Trophoblast cell (in vitro differentiated cells and primary cell): Measurements from ENCODE around the gene ABCG1.

Experiments used
- DNase-seq, 2 donors: peaks; one replicate each; pipeline ENCODE4 v3.0.0-alpha.2; 2016
- H2AFZ ChIP-seq: 2 replicates; pipeline ENCODE4 v1.6.1; 2013; ENCODE audit warnings: low read length, moderate library complexity, mild to moderate bottlenecking; ENCODE audit not compliant: insufficient read depth, poor library complexity
- H2AK5ac ChIP-seq: 2 replicates; pipeline ENCODE4 v1.6.1; 2013; ENCODE audit warnings: mild to moderate bottlenecking, low read length
- H2BK120ac ChIP-seq: 2 replicates; pipeline ENCODE4 v1.6.1; 2013; ENCODE audit warnings: low read length, mild to moderate bottlenecking, moderate library complexity; ENCODE audit not compliant: insufficient read depth, poor library complexity
- H2BK12ac ChIP-seq: 2 replicates; pipeline ENCODE4 v1.6.1; 2013; ENCODE audit warnings: mild to moderate bottlenecking, low read length, moderate library complexity
- H2BK5ac ChIP-seq: 2 replicates; pipeline ENCODE4 v1.6.1; 2013; ENCODE audit warnings: low read length, low read depth, moderate library complexity, mild to moderate bottlenecking; ENCODE audit not compliant: poor library complexity
- H3K14ac ChIP-seq: 2 replicates; pipeline ENCODE4 v1.6.1; 2013; ENCODE audit warnings: mild to moderate bottlenecking, low read length
- H3K18ac ChIP-seq: 2 replicates; pipeline ENCODE4 v1.6.1; 2013; ENCODE audit warnings: mild to moderate bottlenecking, low read length
- H3K23ac ChIP-seq: 2 replicates; pipeline ENCODE4 v1.6.1; 2013; ENCODE audit warnings: low read length
- H3K27ac ChIP-seq: 2 replicates; pipeline ENCODE4 v1.5.1; 2013; ENCODE audit warnings: low read depth, mild to moderate bottlenecking, inconsistent platforms, low read length, moderate library complexity
- H3K27me3 ChIP-seq: 2 replicates; pipeline ENCODE4 v1.6.1; 2013; ENCODE audit warnings: inconsistent platforms, mild to moderate bottlenecking, low read length, moderate library complexity; ENCODE audit not compliant: insufficient read depth
- H3K36me3 ChIP-seq, 2 experiments: 1 replicate in 1 of 2; 2 replicates in 1 of 2; pipeline ENCODE4 v1.6.1; 2013; ENCODE audit warnings: low read length in 2 of 2, mild to moderate bottlenecking in 2 of 2, moderate library complexity in 1 of 2; ENCODE audit not compliant: insufficient read depth in 2 of 2, control insufficient read depth in 1 of 2
- H3K4ac ChIP-seq: 2 replicates; pipeline ENCODE4 v1.6.1; 2013; ENCODE audit warnings: low read depth, mild to moderate bottlenecking, low read length, moderate library complexity
- H3K4me1 ChIP-seq, 2 experiments: 1 replicate in 1 of 2; 2 replicates in 1 of 2; pipeline ENCODE4 v1.6.1; 2013; ENCODE audit warnings: low read length in 2 of 2, mild to moderate bottlenecking in 2 of 2, moderate library complexity in 1 of 2; ENCODE audit not compliant: insufficient read depth in 2 of 2, control insufficient read depth in 1 of 2
- H3K4me2 ChIP-seq: 2 replicates; pipeline ENCODE4 v1.6.1; 2013; ENCODE audit warnings: inconsistent platforms, mild to moderate bottlenecking, low read length, moderate library complexity
- H3K4me3 ChIP-seq: 2 replicates; pipeline ENCODE4 v1.5.1; 2013; ENCODE audit warnings: mild to moderate bottlenecking, low read depth, low read length, inconsistent platforms
- H3K79me1 ChIP-seq: one replicate; pipeline ENCODE4 v1.6.1; 2013; ENCODE audit warnings: low read length
- H3K79me2 ChIP-seq: 2 replicates; pipeline ENCODE4 v1.6.1; 2013; ENCODE audit warnings: low read length, mild to moderate bottlenecking; ENCODE audit not compliant: control insufficient read depth, insufficient read depth, poor library complexity
- H3K9ac ChIP-seq: 2 replicates; pipeline ENCODE4 v1.6.1; 2013; ENCODE audit warnings: mild to moderate bottlenecking, low read length
- H3K9me3 ChIP-seq: 2 replicates; pipeline ENCODE4 v1.6.1; 2013; ENCODE audit warnings: low read depth, mild to moderate bottlenecking, control low read depth, inconsistent platforms, low read length; ENCODE audit not compliant: insufficient read depth
- H4K12ac ChIP-seq: 2 replicates; pipeline ENCODE4 v1.6.1; 2013; ENCODE audit warnings: low read depth, mild to moderate bottlenecking, low read length, moderate library complexity
- H4K8ac ChIP-seq: 2 replicates; pipeline ENCODE4 v1.6.1; 2013; ENCODE audit warnings: low read depth, mild to moderate bottlenecking, low read length, moderate library complexity
- H4K91ac ChIP-seq: one replicate; pipeline ENCODE4 v1.6.1; 2013; ENCODE audit warnings: low read depth, mild to moderate bottlenecking, low read length, moderate library complexity
- WGBS: extraction: QIAGEN DNeasy Blood & Tissue Kit; methylation state at CpG from one replicate; pipeline ENCODE4 v1.1.7; 2013; ENCODE audit warnings: missing lambda C conversion rate; ENCODE audit not compliant: insufficient read length, insufficient coverage; ENCODE audit errors: extremely low coverage; 5-methylcytosine and 5-hydroxymethylcytosine counted together

The ABCG1 gene

GRCh38 chr21:42219606-42220137 is 732 bp downstream of the ABCG1 start:
- Histone ChIP-seq H3K79me1 (no peaks in the 10 kb centered on the region), H2AFZ (no peak overlapping the region), H2BK12ac (no peak overlapping the region), H3K27ac (no peak overlapping the region), H2BK5ac (no peak overlapping the region), H3K4me3 (no peak overlapping the region), H4K91ac (no peak overlapping the region), H4K8ac (no peak overlapping the region), H3K23ac (no peak overlapping the region), H2AK5ac (no peak overlapping the region), H2BK120ac (no peak overlapping the region), H3K36me3 (no peaks in the 10 kb centered on the region), H3K79me2 (no peaks in the 10 kb centered on the region), H4K12ac (no peak overlapping the region), H3K14ac (no peak overlapping the region), H3K9me3 (peaks cover 23% of the 10 kb centered on the region), H3K4me2 (peak overlapping the region; percentile 65), H3K27me3 (peaks cover 25% of the 10 kb centered on the region), H3K18ac (no peak overlapping the region), H3K9ac (no peak overlapping the region), H3K4ac (no peak overlapping the region), H3K4me1 (peaks cover 10 to 11% of the 10 kb centered on the region in 2 experiments)
- no CpG with 5 or more reads among the region's 41 CpGs for WGBS
- no peak for DNase-seq

GRCh38 chr21:42220138-42220701 is 1.3 kb downstream of the ABCG1 start:
- Histone ChIP-seq H4K91ac (no peak overlapping the region), H2BK120ac (no peak overlapping the region), H3K27me3 (peaks cover 25% of the 10 kb centered on the region), H3K36me3 (no peaks in the 10 kb centered on the region), H4K8ac (no peak overlapping the region), H3K18ac (no peak overlapping the region), H2AK5ac (no peak overlapping the region), H3K4me1 (peaks cover 10 to 11% of the 10 kb centered on the region in 2 experiments), H3K23ac (no peak overlapping the region), H3K4me2 (peak overlapping the region; percentile 65), H2AFZ (no peak overlapping the region), H3K79me1 (no peaks in the 10 kb centered on the region), H3K14ac (no peak overlapping the region), H3K27ac (no peak overlapping the region), H4K12ac (no peak overlapping the region), H2BK5ac (no peak overlapping the region), H3K9ac (no peak overlapping the region), H3K79me2 (no peaks in the 10 kb centered on the region), H2BK12ac (no peak overlapping the region), H3K9me3 (peaks cover 18% of the 10 kb centered on the region), H3K4ac (no peak overlapping the region), H3K4me3 (no peak overlapping the region)
- WGBS: no CpG with 5 or more reads among the region's 26 CpGs
- DNase-seq: peak; percentile 89 to 98

GRCh38 chr21:42221581-42222345 is 2.8 kb downstream of the ABCG1 start:
- DNase-seq: no peak
- H3K27ac ChIP-seq: no peak overlapping the region
- no peak overlapping the region for H3K4ac ChIP-seq
- no peak overlapping the region for H4K91ac ChIP-seq
- no peak overlapping the region for H4K12ac ChIP-seq
- no peak overlapping the region for H3K23ac ChIP-seq
- no peak overlapping the region for H2BK5ac ChIP-seq
- H3K79me1 ChIP-seq: no peaks in the 10 kb centered on the region
- H3K4me2 ChIP-seq: no peak overlapping the region
- H3K14ac ChIP-seq: no peak overlapping the region
- no peak overlapping the region for H2AFZ ChIP-seq
- H2BK12ac ChIP-seq: no peak overlapping the region
- H2BK120ac ChIP-seq: no peak overlapping the region
- no peaks in the 10 kb centered on the region for H3K36me3 ChIP-seq
- H3K4me1 ChIP-seq: peaks cover 10 to 11% of the 10 kb centered on the region in 2 experiments
- no peak overlapping the region for H4K8ac ChIP-seq
- H2AK5ac ChIP-seq: no peak overlapping the region
- no peak overlapping the region for H3K9ac ChIP-seq
- H3K79me2 ChIP-seq: no peaks in the 10 kb centered on the region
- H3K4me3 ChIP-seq: no peak overlapping the region
- H3K9me3 ChIP-seq: peaks cover 9% of the 10 kb centered on the region
- no CpG with 5 or more reads among the region's 15 CpGs for WGBS
- peaks cover 28% of the 10 kb centered on the region for H3K27me3 ChIP-seq
- no peak overlapping the region for H3K18ac ChIP-seq

GRCh38 chr21:42222386-42222785 is 3.4 kb downstream of the ABCG1 start:
- DNase-seq: no peak
- Histone ChIP-seq H3K4me1 (peaks cover 10 to 11% of the 10 kb centered on the region in 2 experiments), H2BK120ac (no peak overlapping the region), H3K4me3 (no peak overlapping the region), H4K8ac (no peak overlapping the region), H2AFZ (no peak overlapping the region), H3K4me2 (no peak overlapping the region), H2BK5ac (no peak overlapping the region), H3K23ac (no peak overlapping the region), H2AK5ac (no peak overlapping the region), H3K79me2 (no peaks in the 10 kb centered on the region), H3K4ac (no peak overlapping the region), H3K9ac (no peak overlapping the region), H3K27me3 (peaks cover 28% of the 10 kb centered on the region), H2BK12ac (no peak overlapping the region), H3K9me3 (peaks cover 4% of the 10 kb centered on the region), H3K14ac (no peak overlapping the region), H4K12ac (no peak overlapping the region), H4K91ac (no peak overlapping the region), H3K79me1 (no peaks in the 10 kb centered on the region), H3K36me3 (no peaks in the 10 kb centered on the region), H3K27ac (no peak overlapping the region), H3K18ac (no peak overlapping the region)
- no CpG with 5 or more reads among the region's 6 CpGs for WGBS
